Vagina (tissue), 2 donors: ENCODE measurements around the gene FBXL16.

Source experiments
- CTCF ChIP-seq, 3 experiments: fragments of 450-650 bp in 2 of 3; fragments of 200-600 bp in 1 of 3; sonication (generic) in 1 of 3; IDR thresholded peaks; one replicate each; pipeline ENCODE4 v1.5.1; 2017 to 2019; ENCODE audit warnings: antibody characterized with exemption in 3 of 3, mild to moderate bottlenecking in 2 of 3, moderate library complexity in 2 of 3
- POLR2AphosphoS5 ChIP-seq, 2 donors: sonication (generic); formaldehyde crosslinking; IDR thresholded peaks; one replicate each; pipeline ENCODE4 v1.9.0; 2017; ENCODE audit warnings: antibody characterized with exemption in 2 of 2, mild to moderate bottlenecking in 2 of 2, low read depth in 1 of 2; ENCODE audit not compliant: insufficient read depth in 1 of 2

GRCh38 chr16:686459-687260 is 18.9 kb downstream of the FBXL16 start:
- TF ChIP-seq POLR2AphosphoS5 (IDR thresholded peaks at IDR 0.05; ENCODE audit: insufficient read depth in 1 of 2, low read depth in 1 of 2) (no peak), CTCF (IDR thresholded peaks at IDR 0.05) (no peak)
